ENCODE results near the gene CYP4A22.
"Not testable (repeated sequence)": the region's sequence is repeated elsewhere in the genome, so short reads cannot be mapped to it uniquely, and the experiment has no call there.

CYP4A22 gene

GRCh38 chr1:47137198-47137597 is at the start of gene CYP4A22:
CYP4A22 (plus strand) TSS chr1:47137441; CDS start chr1:47137486, 45 bp downstream.
- no peak for TF ChIP-seq CTCF (IDR thresholded peaks at IDR 0.05; ENCODE audit: low read depth, low read length, missing control alignments)
- DNase-seq (ENCODE audit: low read depth): no peak
- H3K4me3 ChIP-seq (ENCODE audit: low read depth, low read length): no peak within 1 kb of the TSS

GRCh38 chr1:47089356-47089755 is 47.9 kb upstream of the CYP4A22 start:
- H3K4me3 ChIP-seq (ENCODE audit: low read depth, low read length); DNase-seq (ENCODE audit: low read depth): not testable (repeated sequence)
- TF ChIP-seq CTCF (IDR thresholded peaks at IDR 0.05; ENCODE audit: low read depth, low read length, missing control alignments): peak; percentile 44

- DNase-seq (ENCODE audit: low read depth); H3K4me3 ChIP-seq (ENCODE audit: low read depth, low read length): not testable (repeated sequence)
Measured at GRCh38 chr1:47091476-47091875, 45.8 kb upstream of the CYP4A22 start.

GRCh38 chr1:47104816-47105215 is 32.4 kb upstream of the CYP4A22 start:
- TF ChIP-seq CTCF (IDR thresholded peaks at IDR 0.05; ENCODE audit: low read depth, low read length, missing control alignments): no peak
- no peak for DNase-seq (ENCODE audit: low read depth)
- no peak overlapping the region for H3K4me3 ChIP-seq (ENCODE audit: low read depth, low read length)

- no peak overlapping the region for H3K4me3 ChIP-seq (ENCODE audit: low read depth, low read length)
- no peak for DNase-seq (ENCODE audit: low read depth)
- no peak for TF ChIP-seq CTCF (IDR thresholded peaks at IDR 0.05; ENCODE audit: low read depth, low read length, missing control alignments)
Measured at GRCh38 chr1:47106792-47107191, 30.4 kb upstream of the CYP4A22 start.

GRCh38 chr1:47107851-47108574 is 29.2 kb upstream of the CYP4A22 start:
- not testable (repeated sequence) for H3K4me3 ChIP-seq (ENCODE audit: low read depth, low read length); DNase-seq (ENCODE audit: low read depth)

- H3K4me3 ChIP-seq (ENCODE audit: low read depth, low read length); DNase-seq (ENCODE audit: low read depth): not testable (repeated sequence)
Measured at GRCh38 chr1:47109482-47109881, 27.8 kb upstream of the CYP4A22 start.

GRCh38 chr1:47113178-47113577 is 24.1 kb upstream of the CYP4A22 start:
- TF ChIP-seq CTCF (IDR thresholded peaks at IDR 0.05; ENCODE audit: low read depth, low read length, missing control alignments): no peak
- no peak overlapping the region for H3K4me3 ChIP-seq (ENCODE audit: low read depth, low read length)

GRCh38 chr1:47121039-47121438 is 16.2 kb upstream of the CYP4A22 start:
- not testable (repeated sequence) for DNase-seq (ENCODE audit: low read depth); H3K4me3 ChIP-seq (ENCODE audit: low read depth, low read length)

More at GRCh38 chr1:47113178-47113577, 24.1 kb upstream of the CYP4A22 start:
- no peak for DNase-seq (ENCODE audit: low read depth)

- DNase-seq (ENCODE audit: low read depth); H3K4me3 ChIP-seq (ENCODE audit: low read depth, low read length): not testable (repeated sequence)
Measured at GRCh38 chr1:47124834-47125233, 12.4 kb upstream of the CYP4A22 start.

- DNase-seq (ENCODE audit: low read depth); H3K4me3 ChIP-seq (ENCODE audit: low read depth, low read length): not testable (repeated sequence)
Measured at GRCh38 chr1:47126997-47127396, 10.2 kb upstream of the CYP4A22 start.

Measured in GM12864 (cell line).